K562 (cell line): ENCODE results near the gene CRYBA1. TPM values are rescaled to one million over a fixed set of nuclear protein-coding genes. Genes with fewer than 3 reads are reported as not detected.
A peak's percentile ranks its signal among the peaks of the same experiment; 100 is the strongest.

ENCODE experiments used
- ATAC-seq: fragments of 200-7000 bp; cut with Tn5 transposase; 3 replicates; pipeline ENCODE4 v1.9.1; 2020; ENCODE audit warnings: moderate library complexity
- BruUV-seq: library from RNA; stranded (reverse); fragments of 400-500 nt; replicated peaks from 2 replicates; lab custom pipeline; 2021; lab: Mats Ljungman, UMichigan
- CTCF ChIA-PET: fragments of 300-600 bp; formaldehyde crosslinking; extraction: SDS; loops from one replicate; lab custom pipeline; 2021; ENCODE audit warnings: low intra/inter-chr PET ratio; lab: Yijun Ruan, JAX
- POLR2A ChIA-PET: fragments of 300-600, 350-650 bp; sonication (Branson Sonifier 250); formaldehyde crosslinking; extraction: SDS; loops from one replicate; lab custom pipeline; 2021; ENCODE audit warnings: antibody characterized with exemption, inconsistent platforms; lab: Yijun Ruan, JAX
- DNase-seq, 4 experiments: peaks; one replicate each; pipeline versions ENCODE4 v3.0.0 to v3.0.0-alpha.2; 2011 to 2018; ENCODE audit warnings: low spot score in 3 of 4, mixed read lengths in 3 of 4; ENCODE audit errors: extremely low read depth in 1 of 4
- FAIRE-seq: peaks from 2 replicates; lab custom pipeline; 2011; peaks lifted over from hg19 to GRCh38; lab: Jason Lieb, UNC
- H2AFZ ChIP-seq: 2 replicates; pipeline ENCODE4 v1.6.0; 2011; ENCODE audit warnings: low read depth, low read length, control low read depth, inconsistent platforms
- H3K27ac ChIP-seq: fragments of 200-600 bp; 3 replicates; pipeline ENCODE4 v1.8.0; 2011; ENCODE audit warnings: low read depth, mild to moderate bottlenecking, control low read depth, inconsistent platforms, low read length, moderate library complexity, mixed read lengths; ENCODE audit errors: extremely low read depth
- H3K27me3 ChIP-seq, 2 experiments: fragments of 300-600 bp in 1 of 2; 2 replicates in 1 of 2; 3 replicates in 1 of 2; pipeline versions ENCODE4 v1.6.0 to v1.8.0; 2011; ENCODE audit warnings: inconsistent platforms in 2 of 2, low read length in 2 of 2, mild to moderate bottlenecking in 1 of 2, mixed read lengths in 1 of 2, moderate library complexity in 1 of 2; ENCODE audit not compliant: control insufficient read depth in 2 of 2, insufficient read depth in 2 of 2
- H3K36me3 ChIP-seq: fragments of 300-600 bp; 3 replicates; pipeline ENCODE4 v1.8.0; 2011; ENCODE audit warnings: mild to moderate bottlenecking, low read length, inconsistent platforms; ENCODE audit not compliant: control insufficient read depth, insufficient read depth
- H3K4me1 ChIP-seq, 2 experiments: fragments of 200-600 bp in 1 of 2; replicated peaks in 1 of 2; 2 replicates in 1 of 2; 3 replicates in 1 of 2; pipeline versions ENCODE4 v1.5.1 to v1.8.0; 2011; ENCODE audit warnings: inconsistent platforms in 2 of 2, low read length in 2 of 2, mild to moderate bottlenecking in 1 of 2, mixed read lengths in 1 of 2, moderate library complexity in 1 of 2; ENCODE audit not compliant: control insufficient read depth in 2 of 2, insufficient read depth in 2 of 2
- H3K4me2 ChIP-seq: 2 replicates; pipeline ENCODE4 v1.6.1; 2011; ENCODE audit warnings: low read length, control low read depth, inconsistent platforms, mixed read lengths; ENCODE audit not compliant: insufficient read depth
- H3K4me3 ChIP-seq: fragments of 200-600 bp; sonication (generic), shearing (Covaris generic); 2 replicates; pipeline ENCODE4 v1.5.1; 2016; ENCODE audit warnings: control low read depth, inconsistent platforms
- H3K79me2 ChIP-seq: fragments of 200-600 bp; 3 replicates; pipeline ENCODE4 v1.8.0; 2011; ENCODE audit warnings: low read length, inconsistent platforms; ENCODE audit not compliant: control insufficient read depth, insufficient read depth
- H3K9ac ChIP-seq, 2 experiments: 2 replicates each; pipeline versions ENCODE4 v1.6.0 to v1.6.1; 2011; ENCODE audit warnings: low read depth in 2 of 2, low read length in 2 of 2, control low read depth in 1 of 2, inconsistent platforms in 1 of 2, mild to moderate bottlenecking in 1 of 2, mixed read lengths in 1 of 2; ENCODE audit not compliant: insufficient read depth in 1 of 2
- H3K9me1 ChIP-seq: one replicate; pipeline ENCODE4 v1.6.0; 2011; ENCODE audit warnings: inconsistent platforms, mild to moderate bottlenecking, low read length, moderate library complexity; ENCODE audit not compliant: control insufficient read depth, insufficient read depth
- H3K9me3 ChIP-seq: replicated peaks from 2 replicates; pipeline ENCODE4 v1.5.1; 2011; ENCODE audit warnings: low read depth, low read length, inconsistent platforms; ENCODE audit not compliant: control insufficient read depth, insufficient read depth
- H4K20me1 ChIP-seq: replicated peaks from 2 replicates; pipeline ENCODE4 v1.6.1; 2011; ENCODE audit warnings: low read length, inconsistent platforms, mixed read lengths; ENCODE audit not compliant: control insufficient read depth, insufficient read depth
- CTCF ChIP-seq, 3 experiments: IDR thresholded peaks in 2 of 3; conservative IDR thresholded peaks in 1 of 3; 2 replicates each; pipeline ENCODE4 v1.5.1; 2011 to 2012; ENCODE audit warnings: low read length in 3 of 3, mild to moderate bottlenecking in 3 of 3, control low read depth in 2 of 3, improper control_type of control experiment in 1 of 3, inconsistent platforms in 1 of 3, low read depth in 1 of 3, mixed read lengths in 1 of 3, moderate library complexity in 1 of 3; ENCODE audit not compliant: insufficient read depth in 2 of 3
- HDGF ChIP-seq: fragments of 450-650 bp; IDR thresholded peaks from 2 replicates; pipeline ENCODE4 v1.6.1; 2016
- HNRNPL ChIP-seq: fragments of 200-400 bp; formaldehyde crosslinking; IDR thresholded peaks from 2 replicates; pipeline ENCODE4 v1.6.1; 2017; ENCODE audit warnings: low read depth, mild to moderate bottlenecking, low read length
- HOMEZ ChIP-seq: fragments of 250-450 bp; sonication (Bioruptor Pico); IDR thresholded peaks from 2 replicates; pipeline ENCODE4 v1.4.0; 2020; ENCODE audit warnings: mild to moderate bottlenecking, moderate library complexity
- KLF16 ChIP-seq: IDR thresholded peaks from 2 replicates; pipeline ENCODE4 v1.6.1; 2016; ENCODE audit warnings: antibody characterized with exemption
- NFXL1 ChIP-seq: fragments of 450-650 bp; formaldehyde crosslinking; IDR thresholded peaks from 2 replicates; pipeline ENCODE4 v1.4.0; 2021; ENCODE audit warnings: mild to moderate bottlenecking
- NUFIP1 ChIP-seq: fragments of 450-650 bp; IDR thresholded peaks from 2 replicates; pipeline ENCODE4 v1.6.1; 2018; ENCODE audit not compliant: partially characterized antibody
- RFX1 ChIP-seq: fragments of 450-650 bp; IDR thresholded peaks from 2 replicates; pipeline ENCODE4 v1.6.1; 2016; ENCODE audit warnings: mild to moderate bottlenecking, moderate library complexity
- TFE3 ChIP-seq: fragments of 450-650 bp; formaldehyde crosslinking; IDR thresholded peaks from 2 replicates; pipeline ENCODE4 v1.4.0; 2020; ENCODE audit warnings: mild to moderate bottlenecking, mixed read lengths
- ZBTB12 ChIP-seq: fragments of 250-450 bp; sonication (Bioruptor Pico); IDR thresholded peaks from 2 replicates; pipeline ENCODE4 v1.4.0; 2020
- ZNF224 ChIP-seq: sonication (generic); formaldehyde crosslinking; IDR thresholded peaks from 2 replicates; pipeline ENCODE4 v1.8.0; 2022; ENCODE audit warnings: mild to moderate bottlenecking, missing genetic modification reagents
- ZNF354B ChIP-seq: fragments of 250-450 bp; sonication (Bioruptor Pico); IDR thresholded peaks from 2 replicates; pipeline ENCODE4 v1.4.0; 2020
- ZNF395 ChIP-seq: fragments of 200-800 bp; sonication (Bioruptor generic); IDR thresholded peaks from 2 replicates; pipeline ENCODE4 v1.6.1; 2017; ENCODE audit warnings: missing genetic modification characterization, missing compliant biosample characterization
- ZNF431 ChIP-seq: sonication (generic); formaldehyde crosslinking; IDR thresholded peaks from 2 replicates; pipeline ENCODE4 v1.8.0; 2022; ENCODE audit warnings: mild to moderate bottlenecking, missing genetic modification reagents
- ZNF57 ChIP-seq: fragments of 450-650 bp; formaldehyde crosslinking; IDR thresholded peaks from 2 replicates; pipeline ENCODE4 v1.4.0; 2020; ENCODE audit warnings: mild to moderate bottlenecking, moderate library complexity
- ZNF644 ChIP-seq: fragments of 200-800 bp; sonication (Bioruptor generic); IDR thresholded peaks from 2 replicates; pipeline ENCODE4 v1.6.1; 2016; ENCODE audit warnings: low read depth, missing genetic modification characterization, missing compliant biosample characterization
- ZNF766 ChIP-seq: fragments of 200-800 bp; sonication (Bioruptor generic); conservative IDR thresholded peaks from 2 replicates; pipeline ENCODE4 v1.6.1; 2016; ENCODE audit warnings: missing genetic modification characterization, missing compliant biosample characterization
- WGBS: fragments of 100-300 bp; shearing (Covaris generic); methylation state at CpG from one replicate; pipeline ENCODE4 v1.1.6; 2016; ENCODE audit warnings: low coverage, mixed read lengths; ENCODE audit not compliant: insufficient coverage; ENCODE audit errors: missing lambda C conversion rate; 5-methylcytosine and 5-hydroxymethylcytosine counted together
- in situ Hi-C: fragments of 300-500 bp; cut with MboI; formaldehyde crosslinking; loops from 4 replicates; pipeline ENCODE4 v1.15.0; 2018; ENCODE audit warnings: inconsistent platforms, mixed read lengths
- intact Hi-C: fragments of 100-400 bp; cut with micrococcal nuclease; formaldehyde crosslinking; loops from 2 replicates; pipeline ENCODE4 v1.14.2; 2022
- polyA plus RNA-seq, 8 experiments: library from polyadenylated mRNA; depleted of rRNA in 4 of 8; stranded (reverse) in 5 of 8; unstranded in 3 of 8; fragments of >200 nt; fragmentation: Nextera tagmentation in 2 of 8; fragmentation: Illumina TruSeq in 1 of 8; extraction: Ambion mirVana in 2 of 8; extraction: Trizol in 1 of 8; gene quantifications; 2 replicates each; pipeline versions ENCODE4 v1.2.1 to v1.2.3, GENCODE V29; 2011 to 2014; ENCODE audit warnings: inconsistent platforms in 1 of 8, missing spikeins in 1 of 8
- total RNA-seq, 7 experiments: library from RNA; depleted of rRNA in 6 of 7; stranded (reverse); fragments of >200 nt in 6 of 7; fragmentation: Illumina TruSeq in 2 of 7; extraction: Trizol in 2 of 7; gene quantifications; 2 replicates each; pipeline versions ENCODE4 v1.2.1 to v1.2.3, GENCODE V29; 2011 to 2021; ENCODE audit warnings: low replicate concordance in 1 of 7

The CRYBA1 gene
- total and polyA plus RNA-seq, 9 of the 15 experiments (the other 6 are each of a cell fraction or from before 2014, with no cell fraction given), result not detected

GRCh38 chr17:29205047-29205446 is 41.6 kb upstream of the CRYBA1 start:
- no peaks in the 10 kb centered on the region for H3K9me3 ChIP-seq
- ChIA-PET CTCF (interaction anchor here (0.9 kb wide), 1 partner anchor 57 kb away, joined by 3 read pairs; no protein-coding TSS in a partner anchor), POLR2A (interaction anchor here (0.8 to 2.2 kb wide), 5 partner anchors 9 to 87 kb away, joined by 3 to 9 read pairs (median 3); no protein-coding TSS in a partner anchor)
- DNase-seq (no peak), ATAC-seq (peak; percentile 40), FAIRE-seq (no peak)
- no peaks in the 10 kb centered on the region for H4K20me1 ChIP-seq
- no peaks in the 10 kb centered on the region for H3K79me2 ChIP-seq
- no peaks in the 10 kb centered on the region for H3K9me1 ChIP-seq
- no peak overlapping the region for H3K4me2 ChIP-seq
- 0 out of 2 replicates have a peak overlapping the region, but pooled peaks have one; percentile 41 for H2AFZ ChIP-seq
- no peaks in the 10 kb centered on the region for H3K36me3 ChIP-seq
- intact Hi-C loops, result no loop called here
- H3K27ac ChIP-seq, result no peak overlapping the region
- peaks cover 6 to 7% of the 10 kb centered on the region in 2 experiments; a peak in 3 of 5 replicates for H3K4me1 ChIP-seq
- no peak overlapping the region for H3K4me3 ChIP-seq
- in situ Hi-C loops, result no loop called here
- BruUV-seq, result no TSS peak
- H3K27me3 ChIP-seq, result no peaks in the 10 kb centered on the region
- 42% methylated on average over 2 of the region's 2 CpGs for WGBS
- H3K9ac ChIP-seq, result no peak overlapping the region
- no peak for TF ChIP-seq ZBTB12
- no peak for TF ChIP-seq ZNF644 (tag)
- no peak for TF ChIP-seq ZNF354B (CRISPR knock-in tag)
- no peak for TF ChIP-seq ZNF395
- TF ChIP-seq TFE3 (CRISPR knock-in tag), result no peak
- no peak for TF ChIP-seq NFXL1 (CRISPR knock-in tag)
- TF ChIP-seq NUFIP1, result no peak
- no peak for TF ChIP-seq ZNF766
- no peak for TF ChIP-seq RFX1
- TF ChIP-seq CTCF (IDR thresholded peaks at IDR 0.05 in 2 of 3, conservative IDR thresholded peaks at IDR 0.05 in 1 of 3; ENCODE audit: insufficient read depth in 2 of 3, low read depth in 1 of 3, low read length in 3 of 3), result no peak
- no peak for TF ChIP-seq HDGF
- no peak for TF ChIP-seq ZNF431 (CRISPR knock-in tag)
- TF ChIP-seq ZNF57, result no peak
- no peak for TF ChIP-seq HOMEZ (CRISPR knock-in tag)
- no peak for TF ChIP-seq KLF16
- TF ChIP-seq HNRNPL, result no peak
- TF ChIP-seq ZNF224, result no peak
